MV-4-11 (cell line): ENCODE results near the gene SIDT2.
"Not testable (repeated sequence)": the region's sequence is repeated elsewhere in the genome, so short reads cannot be mapped to it uniquely, and the experiment has no call there.

Source experiments
- DNase-seq: peaks from one replicate; lab custom pipeline; 2025; lab: John Stamatoyannopoulos, UW

The SIDT2 gene

DNA sequence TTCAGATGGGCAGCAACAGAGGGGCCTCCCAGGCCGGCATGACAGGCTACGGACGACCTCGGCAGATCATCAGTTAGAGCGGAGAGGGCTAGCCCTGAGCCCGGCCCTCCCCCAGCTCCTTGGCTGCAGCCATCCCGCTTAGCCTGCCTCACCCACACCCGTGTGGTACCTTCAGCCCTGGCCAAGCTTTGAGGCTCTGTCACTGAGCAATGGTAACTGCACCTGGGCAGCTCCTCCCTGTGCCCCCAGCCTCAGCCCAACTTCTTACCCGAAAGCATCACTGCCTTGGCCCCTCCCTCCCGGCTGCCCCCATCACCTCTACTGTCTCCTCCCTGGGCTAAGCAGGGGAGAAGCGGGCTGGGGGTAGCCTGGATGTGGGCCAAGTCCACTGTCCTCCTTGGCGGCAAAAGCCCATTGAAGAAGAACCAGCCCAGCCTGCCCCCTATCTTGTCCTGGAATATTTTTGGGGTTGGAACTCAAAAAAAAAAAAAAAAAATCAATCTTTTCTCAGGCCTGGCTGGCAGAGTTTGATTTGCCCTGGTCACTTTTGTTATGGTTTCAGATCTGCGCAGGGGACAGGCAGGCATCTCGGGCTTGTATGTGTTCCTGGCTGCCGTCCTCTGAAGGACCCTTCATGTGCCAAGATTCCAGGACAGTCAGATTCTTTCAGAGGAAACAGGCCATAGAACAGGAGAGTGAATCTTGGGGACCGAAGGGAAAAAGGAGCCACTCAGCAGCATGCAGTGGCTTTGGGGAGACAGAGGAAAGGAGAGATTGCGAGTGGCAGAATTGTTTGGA, 25.9 kb downstream of the SIDT2 start:
- DNase-seq, result no peak

DNA sequence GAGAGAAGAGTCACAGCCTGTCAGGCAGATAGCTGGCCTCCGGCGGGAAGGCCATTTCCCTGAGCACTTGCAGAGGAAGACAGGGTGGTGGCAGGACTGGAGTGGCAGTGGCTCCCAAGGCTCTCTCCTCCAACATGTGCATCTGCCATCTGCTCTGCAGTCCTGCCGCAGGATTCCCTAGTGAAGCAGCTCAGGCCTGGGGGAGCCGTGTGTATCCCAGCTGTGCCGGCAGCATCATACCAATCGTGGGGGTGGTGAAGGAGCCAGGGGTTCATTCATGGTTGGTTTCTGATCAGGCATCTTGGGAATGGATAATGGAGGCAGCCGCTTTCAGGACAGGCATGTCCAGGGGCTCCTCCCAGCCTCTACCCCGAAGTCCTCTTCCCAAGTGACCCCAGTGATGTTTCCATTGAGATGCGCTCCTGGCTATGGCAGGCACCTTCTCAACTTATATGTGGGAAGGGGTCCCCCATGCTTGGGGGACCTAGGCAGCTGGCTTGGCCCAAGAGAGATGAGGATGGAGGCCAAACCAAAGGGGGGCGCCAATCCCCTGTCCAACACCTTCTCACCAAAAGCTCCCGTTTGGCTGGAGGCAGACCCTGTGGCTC, 26.8 kb downstream of the SIDT2 start:
- no peak for DNase-seq

DNA sequence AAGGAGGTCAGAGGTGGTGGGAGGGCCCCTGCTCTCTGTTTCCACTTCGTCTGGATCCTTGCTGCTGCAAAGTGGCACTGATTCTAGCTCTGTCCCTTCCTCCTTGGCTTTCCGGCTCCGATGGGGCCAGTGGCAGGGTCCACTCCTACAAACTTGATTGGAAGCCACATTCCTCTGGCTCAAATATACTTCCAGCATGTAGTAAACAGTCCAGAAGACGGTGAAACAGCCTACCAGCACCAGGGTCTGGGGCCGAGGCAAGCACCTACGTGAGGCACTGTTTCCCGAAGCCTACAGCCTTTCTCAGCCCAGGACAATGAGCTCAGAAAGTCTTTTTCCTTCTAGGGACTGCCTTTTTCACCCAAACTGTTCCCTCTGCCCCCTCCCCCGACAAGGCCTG, 27.6 kb downstream of the SIDT2 start:
- DNase-seq, result not testable (repeated sequence)

DNA sequence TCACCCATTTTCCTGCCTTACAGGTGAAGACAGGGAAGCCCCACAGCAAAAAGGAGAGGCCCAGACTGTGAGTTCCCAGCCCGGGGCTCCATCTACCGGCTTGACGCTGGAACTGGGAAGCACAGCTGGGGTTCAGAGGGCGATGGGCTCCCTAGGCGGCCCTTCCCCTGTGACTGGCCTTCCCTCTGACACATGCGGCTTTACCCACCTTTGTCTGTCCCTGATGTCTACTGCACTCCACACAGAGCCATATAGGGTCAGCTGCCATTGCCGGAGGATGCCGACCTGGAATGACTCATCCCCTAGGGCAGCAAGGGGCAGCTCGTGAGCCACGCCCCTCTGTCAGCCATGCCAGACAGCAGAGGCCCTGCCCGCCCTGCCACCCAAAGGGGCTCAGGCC, 28.3 kb downstream of the SIDT2 start:
- DNase-seq, result not testable (repeated sequence)

DNA sequence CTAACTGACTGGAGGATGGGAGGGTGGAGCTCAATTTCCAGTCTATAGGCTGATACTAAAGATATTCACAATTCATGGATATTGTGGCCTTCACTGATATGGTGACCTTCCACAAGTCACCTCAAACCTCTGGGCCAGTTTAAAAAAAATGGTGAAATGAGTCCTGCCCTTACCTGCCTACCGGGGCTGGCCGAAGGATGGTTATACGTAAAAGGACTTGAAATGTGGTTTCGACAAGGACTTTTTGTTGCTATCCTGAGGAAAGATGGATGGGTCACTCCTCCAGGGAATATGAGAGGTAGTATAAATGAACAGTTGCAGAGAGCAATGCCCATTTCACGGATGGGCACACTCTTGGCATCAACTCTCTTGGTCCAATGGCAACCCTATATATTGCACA, 28.9 kb downstream of the SIDT2 start:
- not testable (repeated sequence) for DNase-seq

DNA sequence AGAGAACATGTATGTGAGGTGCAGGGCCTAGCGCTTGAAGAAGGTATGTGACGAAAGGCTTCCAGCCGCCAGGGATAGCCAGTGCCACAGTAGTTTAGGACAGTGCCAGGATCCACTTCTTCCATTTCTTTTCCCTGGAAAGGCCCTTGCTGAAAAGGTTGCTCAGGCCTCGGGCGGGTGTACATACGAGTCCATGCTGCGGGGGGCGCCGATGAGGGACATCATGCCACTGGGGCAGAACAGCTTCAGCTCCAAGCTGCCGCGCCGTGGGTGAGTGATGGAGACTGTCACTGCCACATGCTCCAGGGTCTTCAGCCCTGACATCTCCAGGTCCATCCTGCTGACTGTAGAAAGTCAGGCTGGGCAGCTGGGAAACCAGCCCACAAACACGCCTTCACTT, 30.2 kb downstream of the SIDT2 start:
- DNase-seq, result not testable (repeated sequence)

DNA sequence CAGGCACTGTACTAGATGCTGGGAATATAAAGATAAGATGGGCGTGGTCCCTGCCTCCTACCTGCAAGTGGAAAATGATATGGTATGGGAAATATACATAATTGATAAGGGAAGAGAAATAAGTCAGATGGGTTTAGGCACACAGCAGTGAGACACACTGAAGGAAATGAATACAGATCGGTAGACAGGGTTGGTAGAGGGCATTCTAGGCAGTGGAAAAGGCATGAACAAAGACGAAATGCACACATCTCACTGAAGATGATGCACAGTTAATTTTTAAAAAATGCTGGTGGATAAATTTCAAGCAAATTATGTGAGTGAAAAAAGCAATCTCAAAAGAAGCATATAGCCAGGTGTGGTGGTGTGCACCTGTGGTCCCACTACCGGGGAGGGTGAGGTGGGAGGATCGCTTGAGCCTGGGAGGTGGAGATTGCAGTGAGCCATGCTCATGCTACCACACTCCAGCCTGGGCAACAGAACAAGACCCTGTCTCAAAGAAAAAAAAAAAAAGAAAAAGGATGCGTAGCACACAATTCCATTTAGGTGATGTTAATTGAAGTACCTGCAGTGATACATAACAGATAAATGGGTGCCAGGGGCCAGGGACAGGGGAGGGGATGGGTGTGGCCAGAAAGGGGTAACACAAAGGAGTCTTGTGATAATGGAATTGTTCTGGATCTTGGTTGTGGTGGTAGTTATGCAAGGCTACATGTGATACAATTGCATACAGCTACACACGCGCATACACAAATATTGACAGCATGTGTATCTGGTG, 31.0 kb downstream of the SIDT2 start:
- not testable (repeated sequence) for DNase-seq

DNA sequence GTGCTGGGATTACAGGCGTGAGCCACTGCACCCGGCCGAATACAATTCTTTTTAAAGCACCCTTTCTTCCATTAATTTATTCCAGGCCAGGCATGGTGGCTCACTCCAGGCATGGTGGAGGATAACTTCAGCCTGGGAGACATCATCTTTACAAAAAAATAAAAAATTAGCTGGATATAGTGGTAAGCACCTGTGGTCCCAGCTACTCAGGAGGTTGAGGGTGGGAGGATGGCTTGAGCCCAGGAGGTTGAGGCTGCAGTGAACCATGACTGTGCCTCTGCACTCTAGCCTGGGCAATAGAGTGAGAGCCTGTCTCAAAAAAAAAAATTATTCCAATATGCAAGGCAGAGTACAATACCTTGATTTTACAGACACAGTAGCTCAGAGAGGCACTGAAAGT, 32.1 kb downstream of the SIDT2 start:
- no peak for DNase-seq

DNA sequence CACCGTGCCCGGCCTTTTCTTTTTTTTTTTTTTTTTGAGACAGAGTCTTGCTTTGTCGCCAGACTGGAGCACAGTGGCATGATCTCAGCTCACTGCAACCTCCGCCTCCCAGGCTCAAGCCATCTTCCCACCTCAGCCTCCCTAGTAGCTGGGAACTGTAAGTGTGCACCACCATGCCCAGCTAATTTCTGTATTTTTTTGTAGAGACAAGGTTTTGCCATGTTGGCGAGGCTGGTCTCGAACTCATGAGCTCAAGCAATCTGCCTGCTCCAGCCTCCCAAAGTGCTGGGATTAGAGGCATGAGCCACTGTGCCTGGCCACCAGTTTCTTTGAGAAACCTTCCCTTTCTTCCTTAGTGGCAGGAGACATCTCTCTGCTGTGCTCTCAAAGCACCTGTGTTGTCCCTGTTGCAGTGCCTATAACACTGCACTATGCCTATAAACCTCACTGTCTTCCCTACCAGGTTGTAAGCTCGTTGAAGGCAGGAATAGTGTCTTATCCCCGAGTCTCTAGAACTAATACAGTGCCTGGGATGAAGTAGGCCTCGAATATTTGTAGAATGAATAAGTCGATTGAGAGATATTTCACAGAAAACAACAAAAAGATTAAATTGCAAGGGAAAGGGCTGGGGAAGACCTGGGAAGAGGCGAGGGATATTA, 34.3 kb downstream of the SIDT2 start:
- DNase-seq, result no peak

DNA sequence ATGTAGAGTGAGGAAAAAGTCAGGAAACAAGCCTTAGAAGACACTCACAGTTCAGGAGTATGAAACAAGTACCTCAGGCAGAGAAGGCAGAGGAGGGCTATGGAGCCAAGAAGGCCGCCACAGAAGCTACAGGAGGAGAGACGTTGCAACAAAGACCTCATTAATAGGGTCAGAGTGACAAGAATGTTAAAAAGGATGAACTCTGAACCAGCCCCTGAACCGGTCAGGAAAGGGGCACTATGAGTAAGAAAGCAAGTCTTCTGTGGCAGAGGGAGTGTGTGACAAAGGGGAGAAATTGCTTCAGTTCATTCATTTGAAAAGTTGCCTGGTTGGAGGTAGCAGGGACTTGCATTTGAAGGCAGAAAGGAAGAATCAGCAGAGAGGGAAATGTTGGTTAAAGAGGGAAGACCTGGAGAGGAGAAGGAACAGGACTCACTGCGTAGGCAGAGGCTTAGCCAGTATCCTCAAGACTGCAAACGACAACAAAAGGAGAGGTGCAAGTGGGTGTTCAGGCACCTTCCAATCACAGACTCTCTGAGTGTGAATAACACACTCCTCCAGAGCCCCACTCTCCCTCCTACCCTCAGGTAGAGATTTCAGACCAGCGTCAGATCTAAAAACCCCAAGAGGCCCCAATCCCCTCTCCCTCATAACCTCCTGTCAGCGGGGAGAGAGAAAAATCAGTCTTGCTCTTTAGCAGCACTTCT, 36.0 kb downstream of the SIDT2 start:
- no peak for DNase-seq

DNA sequence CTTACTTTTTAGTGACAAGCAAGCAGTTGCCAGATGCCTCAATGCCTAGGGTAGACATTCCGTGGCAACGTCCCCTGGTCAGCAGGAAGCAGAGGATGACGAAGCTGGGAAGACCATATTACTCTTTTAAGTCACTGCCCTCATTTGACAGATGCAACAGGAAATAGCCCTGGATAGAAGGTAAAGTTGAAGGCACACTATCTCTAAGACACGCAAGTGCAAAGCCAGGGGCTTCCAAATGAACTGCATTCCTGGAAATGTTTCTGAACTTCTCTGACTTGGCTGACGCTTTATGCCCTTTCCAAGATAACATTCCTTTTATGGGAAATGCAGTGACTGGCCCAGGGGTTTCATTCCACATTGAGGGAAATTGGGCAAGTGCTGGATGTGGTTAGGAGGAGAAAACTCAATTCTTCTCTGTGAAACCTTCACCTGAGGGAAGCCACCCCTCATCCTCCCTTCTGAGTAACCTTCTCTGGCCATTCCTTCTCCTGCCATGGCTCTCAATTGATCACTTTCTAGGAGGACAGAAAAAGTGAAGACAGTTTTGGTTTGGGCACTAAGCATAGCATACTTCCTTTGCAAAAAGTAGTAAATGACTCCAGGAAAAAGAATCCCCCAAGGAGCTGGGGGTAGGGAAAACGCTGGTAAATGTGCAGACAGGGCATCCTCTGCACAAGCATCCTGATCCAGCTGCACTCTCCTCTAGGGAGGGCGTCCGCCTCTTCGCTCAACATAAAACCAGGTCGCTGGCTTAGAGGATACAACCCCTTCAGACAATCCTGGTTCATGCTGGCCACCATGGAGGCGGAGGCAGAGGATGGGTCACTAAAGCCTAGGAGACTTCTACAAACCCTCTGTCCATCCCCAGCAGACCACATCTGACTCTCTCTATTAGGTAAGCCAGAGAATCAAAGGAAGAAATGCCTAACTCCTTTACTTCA, 38.9 kb downstream of the SIDT2 start:
- DNase-seq, result no peak

DNA sequence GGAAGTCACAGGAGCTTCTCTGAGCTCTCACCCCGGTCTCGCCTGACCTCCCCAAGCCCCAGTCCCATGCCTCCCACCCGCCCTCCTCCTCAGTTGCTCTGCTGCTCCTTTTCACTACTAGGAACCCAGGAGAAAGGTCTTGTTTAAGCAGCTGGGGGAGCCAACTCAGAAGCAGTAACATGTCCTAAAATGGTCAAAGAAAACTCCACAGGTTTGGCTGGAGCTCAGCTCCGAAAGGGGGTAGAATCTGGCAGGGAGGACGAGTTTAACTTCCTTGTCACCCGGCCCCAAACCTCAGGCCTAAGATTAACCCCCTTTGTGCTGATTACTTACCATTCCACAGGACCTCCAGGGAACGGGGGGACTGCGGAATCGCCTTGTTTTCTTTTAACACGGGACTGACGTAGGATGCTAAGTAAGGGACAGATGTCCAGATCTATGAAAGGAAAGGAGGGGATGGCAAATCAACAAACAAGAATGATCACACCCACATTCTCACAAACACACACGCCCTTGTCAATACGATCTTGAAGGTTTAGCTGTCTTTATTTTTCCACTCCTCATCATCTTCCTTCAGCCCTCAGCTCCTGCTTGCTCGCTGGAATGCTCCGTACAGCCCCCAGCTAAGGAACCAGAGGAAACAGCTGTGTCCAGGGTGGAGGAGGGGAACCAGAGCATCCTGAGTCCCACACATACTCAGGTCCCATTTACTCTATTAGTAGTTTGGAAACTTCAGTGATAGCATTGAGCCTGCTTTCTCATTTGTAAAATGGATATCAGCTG, 39.8 kb downstream of the SIDT2 start:
- DNase-seq, result no peak

DNA sequence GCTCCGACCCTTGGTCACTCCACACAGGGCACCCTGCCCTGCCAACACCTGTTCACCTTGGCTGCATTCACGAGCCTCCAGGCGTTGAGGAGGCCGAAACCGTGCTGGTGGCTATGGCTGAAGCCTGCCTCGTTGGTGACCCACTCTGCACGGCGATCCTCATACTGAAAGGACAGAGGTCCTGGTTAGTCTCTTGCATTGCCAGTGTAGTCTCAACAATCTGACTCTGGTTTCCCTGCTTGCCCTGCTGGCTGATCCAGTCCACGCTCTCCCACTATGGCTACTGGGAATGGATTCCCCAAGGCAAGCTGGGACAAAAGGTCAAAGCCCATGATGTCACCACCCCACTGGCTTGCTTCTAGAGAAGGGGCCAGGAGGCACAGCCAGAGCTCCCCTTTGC, 40.5 kb downstream of the SIDT2 start:
- no peak for DNase-seq

DNA sequence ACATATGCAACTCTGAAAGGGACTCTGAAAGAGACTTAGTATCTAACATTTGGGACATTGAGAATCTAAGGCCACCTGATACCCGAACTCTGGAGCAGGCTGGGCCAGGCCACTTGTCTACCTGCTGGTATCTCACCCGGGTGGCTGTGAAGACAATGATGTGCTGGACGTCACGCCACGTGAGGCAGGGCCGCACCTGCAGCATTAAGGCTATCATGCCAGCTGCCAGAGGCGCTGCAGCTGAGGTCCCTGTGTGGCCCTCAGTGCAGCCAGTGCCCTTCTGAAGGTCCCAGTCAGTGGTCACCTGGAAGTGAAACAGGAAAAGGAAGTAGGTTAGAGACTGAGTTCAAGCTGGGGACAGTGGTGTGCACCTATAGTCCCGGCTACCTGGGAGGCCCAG, 40.9 kb downstream of the SIDT2 start:
- DNase-seq, result no peak

DNA sequence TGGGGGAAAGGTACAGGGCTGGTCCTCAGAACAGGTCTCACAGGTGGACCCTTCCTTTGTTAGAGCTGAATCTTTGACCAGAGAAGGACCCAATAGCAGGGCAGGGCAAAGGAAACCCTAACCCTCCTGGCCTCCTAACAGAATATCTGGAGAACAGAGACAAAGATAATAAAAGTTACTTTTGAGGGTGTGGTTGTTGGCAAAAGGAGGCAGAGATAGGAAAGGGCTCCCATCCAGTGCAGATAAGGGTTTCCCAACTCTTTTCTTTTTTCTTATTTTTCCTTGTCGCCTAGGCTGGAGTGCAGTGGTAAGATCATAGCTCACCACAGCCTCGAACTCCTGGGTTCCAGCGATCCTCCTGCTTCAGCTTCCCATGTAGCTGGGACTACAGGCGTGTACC, 41.5 kb downstream of the SIDT2 start:
- no peak for DNase-seq

DNA sequence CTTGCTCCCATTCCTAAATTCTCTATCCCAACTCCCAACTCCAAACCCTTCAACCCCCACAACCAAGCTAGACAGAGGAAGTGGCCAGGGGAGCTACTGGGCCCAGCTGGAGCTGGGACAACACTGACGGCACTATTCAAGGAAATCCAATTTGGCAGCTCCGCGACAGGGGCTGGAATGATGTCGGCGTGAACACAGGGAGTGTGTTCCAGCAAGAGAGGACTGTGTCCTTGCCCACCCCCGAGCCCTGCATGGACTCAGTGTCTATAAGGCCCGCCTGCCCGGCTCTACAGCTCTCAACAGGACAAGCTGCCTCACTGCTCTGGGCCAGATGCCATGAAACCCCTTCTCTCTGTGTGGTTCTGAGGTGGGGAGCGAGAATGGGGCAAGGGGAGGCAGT, 42.0 kb downstream of the SIDT2 start:
- DNase-seq, result no peak

DNA sequence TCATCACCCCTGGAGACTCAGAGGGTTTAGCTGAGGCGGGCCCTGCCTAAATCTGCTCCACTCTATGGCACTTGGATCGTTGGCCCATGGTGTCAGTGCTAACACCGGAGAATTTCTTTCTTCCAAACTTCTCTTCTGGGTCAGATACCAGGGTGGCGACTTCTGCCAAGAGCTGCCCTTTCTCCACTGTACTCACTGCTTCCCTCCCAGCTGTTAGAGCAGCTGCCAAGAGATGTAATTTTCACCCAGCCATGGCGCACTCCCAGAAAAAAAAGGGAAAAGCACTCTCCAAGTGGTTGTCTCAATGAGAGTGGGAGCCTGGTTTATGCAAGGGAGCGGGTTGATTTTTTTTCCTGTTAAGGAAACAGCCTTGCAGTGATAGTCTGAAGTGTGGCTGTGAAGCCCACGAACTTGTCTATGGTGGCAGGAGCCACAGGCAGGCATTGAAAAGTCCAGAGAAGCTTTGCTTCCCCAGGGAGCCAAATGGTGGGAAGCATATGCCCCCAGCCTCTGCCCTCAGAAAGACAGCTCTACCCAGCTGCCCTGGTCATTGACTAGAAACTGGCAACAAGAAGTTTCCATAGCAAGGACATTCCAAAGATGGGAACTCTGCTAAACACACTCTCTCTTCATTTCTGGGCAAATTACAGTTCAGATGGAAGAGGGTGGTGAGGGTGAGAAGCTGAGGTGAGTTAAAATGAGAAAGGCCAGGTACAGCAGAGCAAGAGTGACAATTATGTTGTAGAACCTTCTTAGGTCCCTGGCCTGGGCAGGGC, 42.6 kb downstream of the SIDT2 start:
- DNase-seq, result no peak

DNA sequence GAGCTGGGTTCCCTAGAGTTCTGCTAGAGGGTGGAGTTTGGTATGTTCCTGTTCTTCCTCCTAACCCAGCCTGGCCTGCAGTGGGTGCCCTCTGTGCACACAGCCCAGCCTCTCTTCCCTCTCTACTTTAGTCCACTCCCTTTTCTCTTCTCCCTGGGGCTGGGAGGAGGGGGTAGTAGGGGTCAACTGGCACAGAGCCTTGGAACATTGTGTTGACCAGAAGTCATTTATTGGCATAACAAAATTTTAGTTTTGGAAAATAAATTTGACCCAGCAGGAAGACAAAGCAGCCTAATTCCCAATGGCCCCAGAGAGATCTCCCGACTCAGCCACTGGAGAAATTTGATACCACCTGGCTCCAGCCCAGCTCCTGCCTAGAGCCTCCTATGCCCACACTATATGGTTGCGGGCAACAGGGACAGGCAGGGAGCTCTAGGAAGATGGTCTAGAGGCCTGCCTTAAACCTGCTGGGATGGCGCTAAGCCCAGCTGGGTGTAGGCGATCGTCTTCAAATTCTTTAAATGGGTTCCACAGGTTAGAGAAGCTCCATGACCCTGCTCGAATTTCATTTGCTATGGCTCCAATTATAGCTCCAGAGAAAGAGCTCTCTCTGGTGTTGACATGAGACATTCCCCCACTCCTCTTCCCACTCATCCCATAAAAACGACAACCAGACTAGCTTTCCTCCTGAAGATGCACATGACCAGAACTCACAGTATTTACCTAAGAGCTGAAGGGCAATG, 43.4 kb downstream of the SIDT2 start:
- no peak for DNase-seq
